ENCODE measurements around the gene HEPHL1.

HEPHL1 gene

DNA sequence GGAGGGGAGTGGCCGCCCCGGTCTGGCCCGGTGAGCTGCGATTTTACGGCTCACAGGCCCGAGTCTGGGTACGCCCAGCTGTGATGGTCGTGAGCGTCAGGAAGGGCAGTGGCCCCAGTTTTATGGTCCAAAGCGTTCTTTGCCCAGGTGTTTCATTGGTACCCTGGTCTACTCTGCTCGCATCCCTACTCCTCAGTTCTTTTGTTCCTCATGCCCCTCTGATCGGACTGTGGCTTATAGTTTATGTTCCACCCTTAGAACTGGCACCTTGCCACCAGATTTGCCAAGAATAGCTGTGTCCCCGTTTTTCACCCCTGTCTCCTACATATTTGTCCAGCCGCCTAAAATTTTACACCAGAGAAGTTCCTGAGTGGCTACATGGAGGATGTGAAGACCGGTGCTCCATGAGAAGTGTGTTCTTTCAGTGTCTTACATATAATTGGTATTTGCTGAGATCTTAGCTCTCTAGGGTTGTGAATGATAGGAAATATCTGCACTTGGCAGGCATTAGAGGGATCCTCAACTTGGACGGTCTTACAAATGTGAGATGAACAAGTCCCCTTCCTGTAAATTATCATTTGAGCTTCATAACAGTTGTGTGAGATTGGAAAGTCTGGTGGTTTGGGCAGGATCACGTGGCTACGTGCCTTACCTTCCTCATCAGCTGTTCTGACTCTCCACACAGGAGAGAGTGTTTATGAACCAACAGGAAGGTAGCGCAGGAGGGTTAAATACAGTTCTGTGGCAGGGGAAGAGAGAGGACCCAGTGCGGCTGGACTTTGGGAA, 108.6 kb downstream of the HEPHL1 start:
- no peak for DNase-seq (ENCODE audit: low read depth in 2 of 2)

DNA sequence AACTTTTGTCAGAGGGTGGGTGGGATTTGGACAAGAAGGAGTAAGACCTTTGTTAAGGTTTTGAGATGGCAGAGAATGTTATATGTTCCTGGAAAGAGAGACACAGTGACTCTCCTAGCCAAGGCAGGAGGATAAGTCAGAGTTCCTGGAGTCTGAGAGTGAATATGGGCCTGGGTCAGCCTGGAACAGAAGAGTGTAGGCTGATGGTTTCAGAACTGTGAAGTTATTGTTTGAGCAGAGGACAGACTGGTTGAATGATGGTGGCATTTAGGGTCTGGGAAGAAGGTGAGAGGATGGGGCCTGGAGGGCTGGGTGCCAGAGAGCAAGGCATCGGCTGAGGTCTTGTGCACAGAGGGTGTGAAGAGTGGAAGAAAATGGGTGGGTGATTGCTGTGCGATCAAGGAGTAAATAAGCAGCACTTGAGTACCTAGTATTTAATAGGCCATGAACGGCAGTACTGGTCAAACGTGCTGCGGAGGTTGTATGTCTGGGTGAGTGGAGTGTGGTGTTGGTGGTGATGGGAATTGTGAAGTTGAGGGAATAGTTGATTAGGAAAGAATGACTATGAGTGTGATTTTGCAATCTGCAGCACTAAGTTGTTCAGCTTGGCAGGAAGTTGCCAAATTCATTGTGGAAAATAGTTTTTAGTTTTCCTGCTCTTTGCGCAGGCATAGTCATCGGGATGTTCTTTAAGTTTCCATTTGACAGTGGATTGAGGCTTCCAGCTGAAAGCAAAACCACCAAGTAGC, 109.3 kb downstream of the HEPHL1 start:
- DNase-seq (ENCODE audit: low read depth in 2 of 2) = no peak

- DNase-seq (ENCODE audit: low read depth in 2 of 2) = no peak
These were observed 110.0 kb downstream of the HEPHL1 start for GRCh38 chr11:94131047-94131717.

DNA sequence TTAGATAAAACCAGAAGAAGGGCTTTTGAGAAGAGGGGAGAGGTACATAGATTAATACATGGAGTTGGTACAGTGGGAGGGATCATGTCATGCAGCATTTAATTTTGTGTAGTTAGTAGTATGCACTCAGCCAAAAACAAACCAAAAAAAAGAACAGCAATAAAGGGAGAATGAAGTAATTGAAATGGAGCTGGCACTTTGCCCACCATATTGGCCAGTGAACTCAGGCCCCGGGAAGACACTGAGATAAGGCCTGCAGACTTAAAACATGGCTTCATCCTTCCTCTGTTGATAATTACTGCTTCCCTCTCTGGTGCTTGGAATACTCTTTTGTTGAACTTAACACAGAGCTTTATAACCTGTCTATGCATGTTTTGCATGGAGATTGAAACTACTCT, 110.6 kb downstream of the HEPHL1 start:
- DNase-seq (ENCODE audit: low read depth in 2 of 2) = no peak

DNA sequence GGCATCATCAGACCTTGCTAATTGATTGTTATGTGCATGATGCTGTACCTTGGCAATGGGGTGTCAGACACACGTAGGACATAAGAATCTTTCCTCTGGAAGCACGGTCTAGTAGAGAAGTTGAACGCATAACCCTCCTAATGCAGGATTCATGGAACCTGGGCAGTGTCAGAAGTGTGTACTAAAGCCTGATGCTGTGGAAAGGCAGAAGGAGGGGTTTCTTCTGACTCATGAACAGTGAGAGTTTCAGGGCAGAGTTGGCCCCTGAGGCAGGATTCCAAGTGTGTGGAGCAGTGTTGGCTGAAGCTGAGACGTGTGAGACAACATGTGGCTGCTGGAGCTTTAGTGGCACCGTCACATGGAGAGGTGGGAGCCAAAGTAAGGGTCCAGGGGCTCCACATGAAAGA, 111.0 kb downstream of the HEPHL1 start:
- DNase-seq (ENCODE audit: low read depth in 2 of 2) = no peak

DNA sequence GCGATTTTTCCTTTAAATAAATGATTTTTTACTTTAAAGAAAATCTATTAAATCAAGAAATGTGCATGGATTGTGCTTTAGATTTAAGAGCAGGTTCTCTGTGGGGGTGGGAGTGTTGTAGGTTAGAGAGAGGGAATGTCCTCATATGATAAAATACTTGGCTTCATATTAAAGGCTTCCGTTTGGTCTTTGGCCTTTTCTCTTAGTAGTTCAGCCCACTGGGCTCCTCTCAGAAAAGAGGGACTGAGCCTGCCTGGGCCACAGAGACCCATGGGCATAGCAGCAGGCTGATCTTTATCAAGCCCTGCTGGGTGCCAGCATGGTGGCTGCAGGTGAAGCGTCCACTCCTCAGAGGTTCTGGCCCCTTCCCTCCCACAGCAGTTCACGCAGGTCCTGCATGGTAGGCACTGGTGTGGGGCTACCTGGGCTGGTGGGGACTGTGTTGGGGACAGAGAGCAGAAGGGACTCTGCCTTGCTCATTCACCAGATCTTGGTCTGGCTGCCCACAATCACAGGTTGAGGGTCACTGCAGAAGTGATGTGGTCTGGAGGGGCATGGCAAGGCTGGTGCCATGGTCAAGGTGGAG, 111.8 kb downstream of the HEPHL1 start:
- no peak for DNase-seq (ENCODE audit: low read depth in 2 of 2)

GRCh38 chr11:94133752-94134151, 112.6 kb downstream of the HEPHL1 start:
- no peak for DNase-seq (ENCODE audit: low read depth in 2 of 2)

GRCh38 chr11:94134651-94135512, 113.7 kb downstream of the HEPHL1 start:
- DNase-seq (ENCODE audit: low read depth in 2 of 2) = no peak

- DNase-seq (ENCODE audit: low read depth in 2 of 2) = no peak
These were observed 118.3 kb downstream of the HEPHL1 start for GRCh38 chr11:94139416-94139815.

GRCh38 chr11:94140154-94140655, 119.1 kb downstream of the HEPHL1 start:
- DNase-seq (ENCODE audit: low read depth in 2 of 2) = no peak

DNA sequence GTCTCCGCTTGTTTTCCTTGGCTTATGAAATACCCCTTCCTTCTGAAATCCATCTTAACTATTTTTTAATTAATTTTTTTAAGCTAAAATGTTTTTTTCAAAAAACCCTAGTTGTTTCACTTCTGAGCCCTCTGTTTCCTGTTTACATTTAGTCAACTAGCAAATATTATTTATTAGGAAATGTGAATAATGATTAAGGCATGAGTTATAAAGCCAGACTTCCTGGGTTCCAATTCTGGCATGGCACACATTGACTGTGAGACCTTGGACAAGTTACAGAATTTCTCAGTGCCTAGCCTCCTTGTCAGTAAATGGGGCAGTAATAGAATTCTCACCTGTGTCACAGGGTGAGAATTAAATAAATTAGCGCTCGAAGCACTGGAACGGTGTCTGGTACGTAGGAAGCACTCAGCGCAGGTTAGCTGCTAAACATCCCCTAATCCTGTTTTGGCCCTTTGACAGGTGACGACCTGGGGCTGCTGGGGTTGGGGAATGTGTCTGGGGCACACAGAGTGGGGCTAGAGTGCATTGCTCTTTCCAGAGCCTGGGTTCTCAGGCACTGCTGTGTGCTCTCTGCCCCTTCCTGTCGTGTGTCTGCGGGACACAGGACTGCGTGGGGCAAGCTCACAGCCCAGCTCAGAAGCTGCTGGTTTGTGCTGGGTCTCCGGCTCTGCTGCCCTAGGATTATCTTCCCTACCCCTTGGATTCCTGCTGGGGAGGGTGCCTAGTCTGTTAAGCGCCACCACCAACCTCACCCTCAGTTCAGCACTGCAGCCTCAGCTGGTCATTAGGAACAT, 120.6 kb downstream of the HEPHL1 start:
- no peak for DNase-seq (ENCODE audit: low read depth in 2 of 2)

GRCh38 chr11:94142308-94143281, 121.4 kb downstream of the HEPHL1 start:
- DNase-seq (ENCODE audit: low read depth in 2 of 2) = no peak

DNA sequence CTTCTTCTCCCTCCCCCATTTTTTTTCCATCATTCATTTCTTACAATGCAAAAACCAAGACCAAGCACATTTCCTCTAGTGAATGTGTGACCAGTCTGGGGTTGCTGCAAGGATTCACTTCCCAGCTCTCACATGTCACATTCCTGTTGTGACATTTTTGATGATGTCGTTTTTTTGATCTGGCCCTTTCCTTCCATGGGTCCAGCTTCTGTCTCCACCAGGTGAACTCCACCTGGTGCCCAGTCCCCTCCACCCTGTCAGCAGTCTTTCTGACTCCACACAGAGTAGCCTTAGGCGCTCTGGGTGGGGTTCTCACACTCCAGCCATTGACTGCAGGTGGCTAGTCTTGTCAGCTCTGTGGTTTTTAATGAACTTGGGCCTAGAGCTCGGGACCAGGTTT, 123.1 kb downstream of the HEPHL1 start:
- no peak for DNase-seq (ENCODE audit: low read depth in 2 of 2)

GRCh38 chr11:94144664-94145063, 123.5 kb downstream of the HEPHL1 start:
- no peak for DNase-seq (ENCODE audit: low read depth in 2 of 2)

DNA sequence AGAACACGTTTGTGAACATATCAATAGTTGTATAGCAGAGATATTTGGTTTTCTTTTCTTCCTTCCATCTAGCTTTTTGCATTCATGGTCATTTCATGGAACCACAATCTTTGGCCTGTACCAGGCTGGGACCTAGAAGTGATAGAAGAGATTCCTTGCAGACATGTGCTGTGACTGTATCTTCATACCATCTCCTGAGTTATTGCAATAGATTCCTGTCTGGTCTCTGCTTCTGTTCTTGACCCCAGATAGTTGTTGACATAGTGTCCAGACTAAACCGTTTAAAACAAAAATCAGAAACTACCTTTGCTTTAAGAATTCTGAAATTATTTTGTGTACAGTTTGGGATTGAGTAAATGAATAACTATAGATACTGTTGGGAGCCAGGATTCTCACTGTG, 124.3 kb downstream of the HEPHL1 start:
- DNase-seq (ENCODE audit: low read depth in 2 of 2) = no peak

- no peak for DNase-seq (ENCODE audit: low read depth in 2 of 2)
These were observed 124.8 kb downstream of the HEPHL1 start for GRCh38 chr11:94145916-94146315.

GRCh38 chr11:94147433-94147845, 126.3 kb downstream of the HEPHL1 start:
- peak in 1 of 2 donors; percentile 10 for DNase-seq (ENCODE audit: low read depth in 2 of 2)

GRCh38 chr11:94148189-94148588, 127.0 kb downstream of the HEPHL1 start:
- no peak for DNase-seq (ENCODE audit: low read depth in 2 of 2)

DNA sequence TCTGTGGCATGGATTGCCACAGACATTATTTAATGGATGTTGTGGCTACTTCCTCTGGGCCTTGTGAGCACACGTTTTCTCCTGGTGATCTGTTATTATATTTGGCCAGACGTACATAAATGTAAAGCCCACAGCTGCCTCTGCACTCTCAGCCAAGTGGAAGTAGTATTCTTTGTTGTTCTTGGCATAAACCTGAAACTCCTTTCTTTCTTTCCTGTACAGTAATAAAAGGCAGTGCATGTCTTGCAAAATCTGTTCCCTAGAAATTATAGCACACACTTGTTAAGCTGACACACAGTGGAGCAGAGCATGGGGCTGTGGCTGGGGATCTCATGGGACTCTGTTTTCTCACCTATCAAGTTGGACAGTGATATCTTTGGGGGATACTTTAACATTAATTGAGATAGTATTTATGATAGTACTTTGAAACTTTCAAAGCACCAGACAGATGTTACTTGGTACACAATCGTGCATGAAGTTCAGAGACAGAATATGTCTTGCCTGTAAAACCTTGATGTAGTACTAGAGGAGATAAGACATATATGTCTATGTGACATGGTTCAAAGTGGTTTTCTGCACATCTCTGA, 128.4 kb downstream of the HEPHL1 start:
- DNase-seq (ENCODE audit: low read depth in 2 of 2) = no peak
